ENCODE results near the gene LRIG3. TPM values are rescaled to one million over a fixed set of nuclear protein-coding genes. Genes with fewer than 3 reads are reported as not detected.
"Not testable (repeated sequence)": the region's sequence is repeated elsewhere in the genome, so short reads cannot be mapped to it uniquely, and the experiment has no call there.

LRIG3 gene
- total and polyA plus RNA-seq, 2 donors (not counting 3 experiments of a cell fraction or from before 2014, with no cell fraction given) = 55.5 to 55.7 TPM

- H3K4me1 ChIP-seq (ENCODE audit: control insufficient read depth, extremely low read depth, insufficient read depth, low read length); CTCF ChIA-PET: not testable (repeated sequence)
Measured at GRCh38 chr12:58857206-58857605, 63.1 kb downstream of the LRIG3 start.

GRCh38 chr12:58855630-58856029, 64.7 kb downstream of the LRIG3 start:
- H3K27me3 ChIP-seq (ENCODE audit: control insufficient read depth in 2 of 2, insufficient read depth in 2 of 2, low read length in 2 of 2); H3K9ac ChIP-seq (replicated peaks; ENCODE audit: extremely low read depth, insufficient read depth, low read length); H3K9me1 ChIP-seq (replicated peaks; ENCODE audit: control insufficient read depth, extremely low read depth, insufficient read depth, low read length); CTCF ChIA-PET; H3K36me3 ChIP-seq (ENCODE audit: control insufficient read depth in 2 of 2, extremely low read depth in 1 of 2, insufficient read depth in 2 of 2, low read length in 2 of 2); H3K79me2 ChIP-seq (ENCODE audit: control insufficient read depth, insufficient read depth, low read length); POLR2A ChIA-PET; BruUV-seq (replicated peaks); H3K4me3 ChIP-seq (replicated peaks in 1 of 3; ENCODE audit: insufficient read depth in 1 of 3, low read depth in 1 of 3, low read length in 3 of 3); dilution Hi-C loops (cut with MboI; ENCODE audit: extremely low pct_ligation_motif_present, low sequenced_read_pairs); intact Hi-C loops (cut with micrococcal nuclease); DNase-seq (ENCODE audit: low read depth, low spot score); H4K20me1 ChIP-seq (replicated peaks; ENCODE audit: control insufficient read depth, extremely low read depth, insufficient read depth, low read length); H3K4me2 ChIP-seq (ENCODE audit: insufficient read depth, low read length); H3K4me1 ChIP-seq (ENCODE audit: control insufficient read depth, extremely low read depth, insufficient read depth, low read length); H2AFZ ChIP-seq (ENCODE audit: low read depth, low read length); H3K27ac ChIP-seq (ENCODE audit: insufficient read depth, low read depth, low read length); FAIRE-seq; H3K9me3 ChIP-seq (replicated peaks; ENCODE audit: control insufficient read depth, insufficient read depth, low read length): not testable (repeated sequence)

More at GRCh38 chr12:58857206-58857605, 63.1 kb downstream of the LRIG3 start:
- H3K4me3 ChIP-seq (replicated peaks in 1 of 3; ENCODE audit: insufficient read depth in 1 of 3, low read depth in 1 of 3, low read length in 3 of 3); H3K9me3 ChIP-seq (replicated peaks; ENCODE audit: control insufficient read depth, insufficient read depth, low read length); H3K27me3 ChIP-seq (ENCODE audit: control insufficient read depth in 2 of 2, insufficient read depth in 2 of 2, low read length in 2 of 2); FAIRE-seq; H4K20me1 ChIP-seq (replicated peaks; ENCODE audit: control insufficient read depth, extremely low read depth, insufficient read depth, low read length); H3K9me1 ChIP-seq (replicated peaks; ENCODE audit: control insufficient read depth, extremely low read depth, insufficient read depth, low read length); H3K36me3 ChIP-seq (ENCODE audit: control insufficient read depth in 2 of 2, extremely low read depth in 1 of 2, insufficient read depth in 2 of 2, low read length in 2 of 2); DNase-seq (ENCODE audit: low read depth, low spot score); H3K4me2 ChIP-seq (ENCODE audit: insufficient read depth, low read length); H3K9ac ChIP-seq (replicated peaks; ENCODE audit: extremely low read depth, insufficient read depth, low read length); POLR2A ChIA-PET; BruUV-seq (replicated peaks); H3K27ac ChIP-seq (ENCODE audit: insufficient read depth, low read depth, low read length); H3K79me2 ChIP-seq (ENCODE audit: control insufficient read depth, insufficient read depth, low read length); H2AFZ ChIP-seq (ENCODE audit: low read depth, low read length); dilution Hi-C loops (cut with MboI; ENCODE audit: extremely low pct_ligation_motif_present, low sequenced_read_pairs); intact Hi-C loops (cut with micrococcal nuclease): not testable (repeated sequence)

- no peaks in the 10 kb centered on the region for H3K9me1 ChIP-seq (replicated peaks; ENCODE audit: control insufficient read depth, extremely low read depth, insufficient read depth, low read length)
Measured at GRCh38 chr12:58850826-58851225, 69.5 kb downstream of the LRIG3 start.

More at GRCh38 chr12:58850826-58851225, 69.5 kb downstream of the LRIG3 start:
- ChIA-PET POLR2A (no interaction called here), CTCF (no interaction called here)
- Histone ChIP-seq H3K36me3 (ENCODE audit: control insufficient read depth in 2 of 2, extremely low read depth in 1 of 2, insufficient read depth in 2 of 2, low read length in 2 of 2) (no peaks in the 10 kb centered on the region), H3K27me3 (ENCODE audit: control insufficient read depth in 2 of 2, insufficient read depth in 2 of 2, low read length in 2 of 2) (peaks cover 0 to 2% of the 10 kb centered on the region in 2 experiments), H3K4me3 (replicated peaks in 1 of 3; ENCODE audit: insufficient read depth in 1 of 3, low read depth in 1 of 3, low read length in 3 of 3) (no peak overlapping the region), H3K4me2 (ENCODE audit: insufficient read depth, low read length) (no peak overlapping the region), H3K4me1 (ENCODE audit: control insufficient read depth, extremely low read depth, insufficient read depth, low read length) (no peaks in the 10 kb centered on the region), H4K20me1 (replicated peaks; ENCODE audit: control insufficient read depth, extremely low read depth, insufficient read depth, low read length) (no peaks in the 10 kb centered on the region), H3K9me3 (replicated peaks; ENCODE audit: control insufficient read depth, insufficient read depth, low read length) (no peaks in the 10 kb centered on the region), H2AFZ (ENCODE audit: low read depth, low read length) (no peak overlapping the region), H3K9ac (replicated peaks; ENCODE audit: extremely low read depth, insufficient read depth, low read length) (no peak overlapping the region), H3K79me2 (ENCODE audit: control insufficient read depth, insufficient read depth, low read length) (no peaks in the 10 kb centered on the region), H3K27ac (ENCODE audit: insufficient read depth, low read depth, low read length) (no peak overlapping the region)
- FAIRE-seq = no peak
- no peak for TF ChIP-seq JUN (IDR thresholded peaks at IDR 0.05; ENCODE audit: borderline replicate concordance, insufficient read depth, insufficient read length, low read depth)
- no TSS peak for BruUV-seq (replicated peaks)
- intact Hi-C loops (cut with micrococcal nuclease) (no loop called here), dilution Hi-C loops (cut with MboI; ENCODE audit: extremely low pct_ligation_motif_present, low sequenced_read_pairs) (no loop called here)
- no peak for DNase-seq (ENCODE audit: low read depth, low spot score)

All from endothelial cell of umbilical vein (primary cell).